KOPT-K1 (cell line): Measurements from ENCODE around the gene CIITA.

ENCODE experiments used
- H3K27ac ChIP-seq: fragments of 200-600 bp; sonication (generic); 2 replicates; pipeline ENCODE4 v1.5.1; 2016; ENCODE audit warnings: antibody characterized with exemption, mild to moderate bottlenecking, low read depth, low read length; ENCODE audit not compliant: poor library complexity, severe bottlenecking
- H3K36me3 ChIP-seq: fragments of 200-600 bp; sonication (generic); 2 replicates; pipeline ENCODE4 v1.5.1; 2017; ENCODE audit warnings: antibody characterized with exemption, mild to moderate bottlenecking, low read length, moderate library complexity; ENCODE audit not compliant: insufficient read depth
- H3K9me3 ChIP-seq: fragments of 200-600 bp; sonication (generic); 2 replicates; pipeline ENCODE4 v1.5.1; 2017; ENCODE audit warnings: antibody characterized with exemption, low read length, mild to moderate bottlenecking; ENCODE audit not compliant: insufficient read depth, poor library complexity, severe bottlenecking

Gene CIITA

GRCh38 chr16:10972819-10973464 is 95.9 kb downstream of the CIITA start:
- peak overlapping the region; percentile 57 for H3K27ac ChIP-seq
- H3K36me3 ChIP-seq: peaks cover 62% of the 10 kb centered on the region
- no peaks in the 10 kb centered on the region for H3K9me3 ChIP-seq

DNA sequence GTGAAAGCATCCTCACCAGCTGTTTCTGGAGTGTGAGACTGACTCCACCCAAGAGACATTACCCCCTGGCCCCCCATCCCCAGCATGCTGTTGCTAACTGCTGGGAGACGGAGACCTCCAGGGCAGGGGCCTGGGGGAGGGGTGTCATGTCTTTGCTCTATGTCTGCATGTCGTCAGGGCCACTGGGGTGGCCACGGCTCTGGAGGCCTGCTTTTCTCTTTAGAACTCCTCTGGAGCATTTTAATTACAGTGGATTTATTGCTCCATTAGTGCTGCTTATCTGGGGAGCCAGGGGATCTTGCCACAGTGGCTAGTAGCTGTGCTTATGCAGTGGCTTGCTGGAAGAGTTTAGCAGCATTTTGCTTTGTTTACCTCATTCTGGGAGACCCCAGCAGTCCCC is 99.6 kb downstream of the CIITA start:
- Histone ChIP-seq H3K27ac (peak overlapping the region; percentile 12), H3K9me3 (no peaks in the 10 kb centered on the region), H3K36me3 (peaks cover 72% of the 10 kb centered on the region)

- H3K9me3 ChIP-seq: no peaks in the 10 kb centered on the region
- no peak overlapping the region for H3K27ac ChIP-seq
- H3K36me3 ChIP-seq: peaks cover 82% of the 10 kb centered on the region
Observed at GRCh38 chr16:10978124-10978523, 101.1 kb downstream of the CIITA start.

- H3K36me3 ChIP-seq: peaks cover 83% of the 10 kb centered on the region
- H3K9me3 ChIP-seq: no peaks in the 10 kb centered on the region
- no peak overlapping the region for H3K27ac ChIP-seq
Observed at GRCh38 chr16:10978871-10979446, 102.0 kb downstream of the CIITA start.

DNA sequence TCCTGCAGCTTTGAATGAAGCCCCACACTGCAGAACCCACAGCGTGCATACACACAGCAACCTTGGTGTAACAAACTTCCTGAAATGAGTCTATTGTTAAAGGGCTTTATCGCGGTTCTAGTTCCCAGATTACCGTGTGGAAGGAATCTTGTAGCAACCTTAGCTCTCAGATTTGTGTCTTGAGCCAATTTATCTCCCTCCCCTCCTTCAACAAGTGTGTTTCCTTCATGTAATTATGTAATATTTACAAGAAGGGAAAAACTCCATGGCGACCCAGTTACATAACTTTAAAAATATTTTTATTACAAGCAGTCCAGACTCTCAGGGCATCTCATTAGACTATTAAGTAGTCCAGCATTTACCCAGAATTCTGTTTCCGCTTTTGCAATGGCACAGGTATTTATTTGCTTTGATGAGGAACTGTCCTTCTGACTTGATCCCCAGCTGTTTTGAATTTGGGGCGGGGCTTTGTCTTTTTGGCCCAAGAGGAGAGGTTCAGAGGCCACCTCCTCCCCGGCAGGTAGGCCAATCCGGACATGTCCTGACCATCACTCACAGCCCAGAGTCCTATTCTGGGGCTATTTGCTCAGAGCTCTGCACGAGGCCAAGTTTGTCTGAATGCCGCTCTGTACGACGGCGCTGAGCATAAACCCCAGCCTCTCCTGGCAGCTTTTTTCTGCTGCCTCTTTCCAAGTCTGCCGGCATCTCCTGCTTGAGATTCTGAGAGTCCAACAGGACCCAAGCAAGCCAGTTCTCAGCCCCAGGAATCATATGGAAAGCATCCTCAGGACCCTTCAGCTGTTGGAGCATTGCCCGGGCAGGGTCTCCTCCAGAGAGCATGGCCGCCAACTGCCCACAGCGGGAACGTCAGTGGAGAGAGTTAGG is 103.0 kb downstream of the CIITA start:
- Histone ChIP-seq H3K9me3 (no peaks in the 10 kb centered on the region), H3K27ac (no peak overlapping the region), H3K36me3 (peaks cover 81% of the 10 kb centered on the region)

DNA sequence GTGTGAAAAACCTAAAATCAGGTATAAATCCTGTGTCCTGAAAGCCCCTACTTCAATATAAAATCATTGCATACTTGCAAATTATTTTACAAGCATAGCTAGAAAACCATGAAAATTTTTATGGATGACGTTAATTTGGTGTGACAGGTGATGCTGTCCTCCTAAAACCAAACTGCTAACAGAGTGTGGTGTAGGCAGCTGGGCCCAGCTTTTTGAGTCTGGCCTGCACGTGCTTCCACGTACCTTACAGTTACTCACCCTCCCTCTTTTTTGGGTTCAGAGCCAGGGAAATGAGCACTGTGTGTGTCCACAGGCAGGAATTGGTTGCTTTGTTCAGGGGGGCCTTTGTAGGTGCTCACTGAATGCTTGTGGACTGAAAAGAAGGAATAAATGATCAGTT is 103.8 kb downstream of the CIITA start:
- H3K36me3 ChIP-seq: peaks cover 76% of the 10 kb centered on the region
- no peak overlapping the region for H3K27ac ChIP-seq
- H3K9me3 ChIP-seq: no peaks in the 10 kb centered on the region

DNA sequence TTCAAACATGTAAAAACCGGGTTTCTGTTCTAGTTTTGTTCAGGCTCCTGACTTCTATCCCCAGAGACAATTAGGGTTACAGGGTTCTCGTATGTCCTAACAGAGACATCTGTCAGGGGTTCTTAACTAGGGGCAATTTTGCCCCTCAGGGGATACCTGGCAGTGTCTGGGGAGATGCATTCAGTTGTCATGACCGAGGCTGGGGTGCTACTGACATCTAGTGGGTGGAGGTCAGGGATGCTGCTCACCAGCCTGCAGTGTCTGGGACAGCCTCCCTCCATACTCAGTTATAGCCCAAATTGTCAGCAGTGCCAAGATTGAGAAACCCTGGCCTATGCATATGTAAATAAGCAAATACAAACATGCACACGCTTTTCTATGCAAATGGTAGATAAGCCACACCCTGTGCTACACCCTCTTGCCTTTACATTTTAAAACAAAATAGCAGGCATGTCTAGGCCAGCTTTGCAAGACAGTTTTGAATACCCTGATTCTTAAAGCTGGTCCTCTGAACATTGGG is 104.8 kb downstream of the CIITA start:
- H3K27ac ChIP-seq: peak overlapping the region; percentile 29
- H3K36me3 ChIP-seq: peaks cover 71% of the 10 kb centered on the region

DNA sequence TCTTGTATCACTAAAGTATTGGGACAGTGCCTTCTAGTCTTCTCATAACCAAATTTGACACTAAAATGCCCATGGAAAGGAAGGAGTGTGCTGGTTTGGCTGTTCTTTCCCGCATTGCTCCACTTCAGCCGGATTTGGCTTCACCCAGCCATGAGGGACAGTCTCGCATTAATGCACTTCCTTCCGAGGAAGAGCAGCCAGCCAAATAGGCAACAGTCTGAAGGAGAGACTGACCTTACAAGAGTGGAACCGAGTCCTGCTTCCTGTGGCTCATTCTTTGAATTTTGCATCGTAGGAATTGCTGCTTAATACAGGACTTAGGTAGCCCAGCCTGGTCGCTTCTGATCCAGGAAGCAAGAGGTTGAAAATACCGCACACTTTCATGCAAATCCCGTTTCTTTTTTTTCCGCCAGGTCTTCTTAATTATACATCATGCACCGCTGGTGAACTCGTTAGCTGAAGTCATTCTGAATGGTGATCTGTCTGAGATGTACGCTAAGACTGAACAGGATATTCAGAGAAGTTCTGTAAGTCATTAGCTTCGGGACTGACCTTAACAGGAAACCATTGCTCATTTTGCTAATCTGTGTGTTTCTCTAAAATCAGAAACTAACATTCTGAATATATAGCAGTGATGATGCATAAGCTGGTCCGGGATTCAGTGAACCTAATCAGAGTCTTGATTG is 105.6 kb downstream of the CIITA start:
- peak overlapping the region; percentile 29 for H3K27ac ChIP-seq
- H3K36me3 ChIP-seq: peaks cover 63% of the 10 kb centered on the region
- H3K9me3 ChIP-seq: no peaks in the 10 kb centered on the region

More for the DNA sequence above, 104.8 kb downstream of the CIITA start:
- H3K9me3 ChIP-seq: no peaks in the 10 kb centered on the region

- no peak overlapping the region for H3K27ac ChIP-seq
Observed at GRCh38 chr16:10983159-10983558, 106.2 kb downstream of the CIITA start.

DNA sequence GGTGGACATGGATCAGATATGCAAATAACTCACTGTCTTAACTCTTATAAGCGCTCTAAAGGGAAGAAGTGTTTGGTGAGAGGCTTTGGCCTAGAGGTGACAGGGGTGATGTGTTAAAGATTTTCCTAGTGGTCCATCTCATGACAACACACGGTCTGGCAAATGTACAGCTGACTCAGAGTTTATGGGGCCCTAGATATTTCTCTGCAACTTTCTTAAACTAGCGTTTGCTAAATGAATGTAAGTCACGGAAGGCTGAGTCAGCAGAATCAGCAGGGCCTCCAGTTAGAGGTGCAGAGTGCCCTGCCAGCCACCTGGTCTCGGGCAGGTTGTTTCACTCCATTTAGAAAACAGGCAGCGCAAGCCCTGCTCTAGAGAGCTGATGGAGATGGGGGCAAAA is 107.5 kb downstream of the CIITA start:
- H3K36me3 ChIP-seq: peaks cover 55% of the 10 kb centered on the region
- no peaks in the 10 kb centered on the region for H3K9me3 ChIP-seq
- peak overlapping the region; percentile 3 for H3K27ac ChIP-seq

More at GRCh38 chr16:10983159-10983558, 106.2 kb downstream of the CIITA start:
- peaks cover 57% of the 10 kb centered on the region for H3K36me3 ChIP-seq
- H3K9me3 ChIP-seq: no peaks in the 10 kb centered on the region
